Transverse colon (tissue), 4 donors: ENCODE results near the gene SCN5A. TPM values are rescaled to one million over a fixed set of nuclear protein-coding genes. Genes with fewer than 3 reads are reported as not detected.

Source experiments
- DNase-seq: peaks from one replicate; pipeline ENCODE4 v3.0.0-alpha.2; 2019
- H3K27ac ChIP-seq, 4 donors: fragments of 200-600 bp; sonication (generic); 2 replicates each; pipeline ENCODE4 v1.5.1; 2016 to 2018; ENCODE audit warnings: inconsistent platforms in 4 of 4
- H3K27me3 ChIP-seq: fragments of 200-600 bp; sonication (generic); 2 replicates; pipeline ENCODE4 v1.5.1; 2017; ENCODE audit warnings: inconsistent platforms
- H3K36me3 ChIP-seq, 4 donors: fragments of 200-600 bp; sonication (generic); 2 replicates each; pipeline ENCODE4 v1.5.1; 2017 to 2019; ENCODE audit warnings: inconsistent platforms in 4 of 4
- H3K4me1 ChIP-seq, 4 donors: fragments of 200-600 bp; sonication (generic); 2 replicates each; pipeline ENCODE4 v1.5.1; 2017 to 2020; ENCODE audit warnings: inconsistent platforms in 4 of 4
- H3K4me3 ChIP-seq, 4 donors: fragments of 200-600 bp; sonication (generic); 1 replicate in 1 of 4; 2 replicates in 3 of 4; pipeline versions ENCODE4 v1.5.1 to v1.6.1; 2017 to 2019; ENCODE audit warnings: inconsistent platforms in 4 of 4
- H3K9me3 ChIP-seq, 2 donors: fragments of 200-600 bp; sonication (generic); 2 replicates each; pipeline ENCODE4 v1.5.1; 2017 to 2019; ENCODE audit warnings: inconsistent platforms in 2 of 2
- CTCF ChIP-seq, 5 experiments: fragments of 200-600 bp in 3 of 5; fragments of 450-650 bp in 2 of 5; sonication (generic) in 3 of 5; IDR thresholded peaks; 1 replicate in 2 of 5; 2 replicates in 3 of 5; pipeline ENCODE4 v1.5.1; 2016 to 2017; ENCODE audit warnings: antibody characterized with exemption in 5 of 5, inconsistent platforms in 3 of 5, mild to moderate bottlenecking in 2 of 5, moderate library complexity in 1 of 5
- EP300 ChIP-seq: sonication (generic); formaldehyde crosslinking; IDR thresholded peaks from one replicate; pipeline ENCODE4 v1.6.1; 2017; ENCODE audit warnings: antibody characterized with exemption, low read depth
- POLR2A ChIP-seq: fragments of 450-650 bp; IDR thresholded peaks from one replicate; pipeline ENCODE4 v1.6.1; 2016; ENCODE audit warnings: antibody characterized with exemption, mild to moderate bottlenecking, moderate library complexity
- POLR2AphosphoS5 ChIP-seq, 3 donors: sonication (generic); formaldehyde crosslinking; IDR thresholded peaks; one replicate each; pipeline ENCODE4 v1.6.1; 2016; ENCODE audit warnings: antibody characterized with exemption in 3 of 3
- WGBS, 2 donors: methylation state at CpG; one replicate each; pipeline ENCODE4 v1.1.5; 2018; ENCODE audit warnings: low coverage in 1 of 2; 5-methylcytosine and 5-hydroxymethylcytosine counted together
- in situ Hi-C, 4 donors: fragments of 200-750 bp; cut with MboI; loops; one replicate each; pipeline versions ENCODE4 v1.15.0 to v1.15.1; 2017; ENCODE audit warnings: low sequenced_read_pairs in 3 of 4, low pct_ligation_motif_present in 1 of 4, low pct_unique_long_range_greater_than_20kb in 1 of 4
- intact Hi-C: fragments of 100-400 bp; cut with DNase I; formaldehyde crosslinking; loops from one replicate; pipeline ENCODE4 v1.15.1; 2023; ENCODE audit warnings: low total_unique reads
- total RNA-seq, 4 donors: library from RNA; depleted of rRNA; stranded (reverse); fragments of >200 nt; gene quantifications; one replicate each; pipeline ENCODE4 v1.1.0, GENCODE V29; 2016

SCN5A gene
- total RNA-seq, 4 donors from 2014 or later: 0.16 to 0.27 TPM; not detected in 2

- TF ChIP-seq POLR2AphosphoS5 (IDR thresholded peaks at IDR 0.05): no peak
- TF ChIP-seq CTCF (IDR thresholded peaks at IDR 0.05): no peak
- TF ChIP-seq EP300: no peak
- TF ChIP-seq POLR2A: no peak
- H3K9me3 ChIP-seq: no peaks in the 10 kb centered on the region
- peak; percentile 1 for DNase-seq
- H3K36me3 ChIP-seq: no peaks in the 10 kb centered on the region
- H3K27ac ChIP-seq: no peak overlapping the region
- H3K4me3 ChIP-seq: no peak overlapping the region
- in situ Hi-C loops (no loop called here), intact Hi-C loops (no loop called here)
- H3K4me1 ChIP-seq: no peaks in the 10 kb centered on the region
- no peaks in the 10 kb centered on the region for H3K27me3 ChIP-seq
- 57% methylated on average over 4 of the region's 4 CpGs; no CpG with 5 or more reads in 1 of the 2 donors for WGBS, 2 donors
Observed at GRCh38 chr3:38556640-38557358, 92.7 kb downstream of the SCN5A start.

GRCh38 chr3:38555926-38556325, 93.6 kb downstream of the SCN5A start:
- 86 to 91% methylated on average over 1 to 2 of the region's 2 CpGs for WGBS, 2 donors
- Histone ChIP-seq H3K27ac (no peak overlapping the region), H3K36me3 (no peaks in the 10 kb centered on the region), H3K27me3 (no peaks in the 10 kb centered on the region), H3K4me1 (no peaks in the 10 kb centered on the region), H3K9me3 (no peaks in the 10 kb centered on the region), H3K4me3 (no peak overlapping the region)
- intact Hi-C loops (no loop called here), in situ Hi-C loops (no loop called here)
- peak; percentile 3 for DNase-seq
- no peak for TF ChIP-seq POLR2AphosphoS5 (IDR thresholded peaks at IDR 0.05)
- no peak for TF ChIP-seq CTCF (IDR thresholded peaks at IDR 0.05)

- H3K4me1 ChIP-seq: no peaks in the 10 kb centered on the region
- no peaks in the 10 kb centered on the region for H3K36me3 ChIP-seq
- TF ChIP-seq POLR2A (no peak), CTCF (IDR thresholded peaks at IDR 0.05) (no peak), EP300 (no peak), POLR2AphosphoS5 (IDR thresholded peaks at IDR 0.05) (no peak)
- H3K27me3 ChIP-seq: no peaks in the 10 kb centered on the region
- in situ Hi-C loops: no loop called here
- H3K4me3 ChIP-seq: no peak overlapping the region
- 82% methylated on average over 6 of the region's 6 CpGs; no CpG with 5 or more reads in 1 of the 2 donors for WGBS, 2 donors
- intact Hi-C loops: no loop called here
- peak; percentile 1 for DNase-seq
- H3K27ac ChIP-seq: no peak overlapping the region
- no peaks in the 10 kb centered on the region for H3K9me3 ChIP-seq
Observed at GRCh38 chr3:38555149-38555840, 94.2 kb downstream of the SCN5A start.

- H3K4me1 ChIP-seq: no peaks in the 10 kb centered on the region
- no peaks in the 10 kb centered on the region for H3K9me3 ChIP-seq
- intact Hi-C loops: no loop called here
- no peaks in the 10 kb centered on the region for H3K27me3 ChIP-seq
- WGBS, 2 donors: 89% methylated on average over 8 of the region's 8 CpGs; no CpG with 5 or more reads in 1 of the 2 donors
- H3K36me3 ChIP-seq: no peaks in the 10 kb centered on the region
- in situ Hi-C loops: no loop called here
- TF ChIP-seq EP300 (no peak), CTCF (IDR thresholded peaks at IDR 0.05) (no peak), POLR2A (no peak), POLR2AphosphoS5 (IDR thresholded peaks at IDR 0.05) (no peak)
- no peak overlapping the region for H3K27ac ChIP-seq
- no peak overlapping the region for H3K4me3 ChIP-seq
- no peak for DNase-seq
Observed at GRCh38 chr3:38554127-38554827, 95.2 kb downstream of the SCN5A start.
